Spleen (tissue), 11 donors: ENCODE results near the gene GNAO1. TPM values are rescaled to one million over a fixed set of nuclear protein-coding genes. Genes with fewer than 3 reads are reported as not detected.

Source experiments
- DNase-seq: peaks from one replicate; pipeline ENCODE4 v3.0.0-alpha.2; 2020
- H3K27ac ChIP-seq, 8 donors: fragments of 200-600 bp; sonication (generic) in 7 of 8; 1 replicate in 4 of 8; 2 replicates in 4 of 8; pipeline versions ENCODE4 v1.5.0 to v1.8.0; 2016 to 2021; ENCODE audit warnings: inconsistent platforms in 4 of 8, mild to moderate bottlenecking in 4 of 8, moderate library complexity in 1 of 8
- H3K27me3 ChIP-seq, 7 donors: fragments of 200-600 bp; sonication (generic) in 6 of 7; replicated peaks in 1 of 7; 1 replicate in 4 of 7; 2 replicates in 3 of 7; pipeline versions ENCODE4 v1.5.0 to v1.8.0; 2016 to 2021; ENCODE audit warnings: inconsistent platforms in 3 of 7, mild to moderate bottlenecking in 1 of 7
- H3K36me3 ChIP-seq, 6 donors: fragments of 200-600 bp; sonication (generic) in 5 of 6; 1 replicate in 4 of 6; 2 replicates in 2 of 6; pipeline versions ENCODE4 v1.5.0 to v1.8.0; 2016 to 2021; ENCODE audit warnings: inconsistent platforms in 2 of 6
- H3K4me1 ChIP-seq, 6 donors: fragments of 200-600 bp; sonication (generic) in 5 of 6; 1 replicate in 3 of 6; 2 replicates in 3 of 6; pipeline versions ENCODE4 v1.5.0 to v1.8.0; 2016 to 2021; ENCODE audit warnings: inconsistent platforms in 3 of 6
- H3K4me3 ChIP-seq, 8 donors: fragments of 200-600 bp; sonication (generic) in 7 of 8; 1 replicate in 4 of 8; 2 replicates in 4 of 8; pipeline versions ENCODE4 v1.5.0 to v1.8.0; 2016 to 2021; ENCODE audit warnings: inconsistent platforms in 4 of 8, mild to moderate bottlenecking in 4 of 8, moderate library complexity in 2 of 8
- H3K9me3 ChIP-seq, 8 donors: fragments of 200-600 bp; sonication (generic) in 7 of 8; 1 replicate in 4 of 8; 2 replicates in 4 of 8; pipeline versions ENCODE4 v1.5.0 to v1.8.0; 2016 to 2021; ENCODE audit warnings: inconsistent platforms in 4 of 8
- POLR2A ChIP-seq, 3 donors: fragments of 450-650 bp; IDR thresholded peaks; one replicate each; pipeline ENCODE4 v1.5.1; 2017; ENCODE audit warnings: antibody characterized with exemption in 3 of 3, mild to moderate bottlenecking in 1 of 3
- POLR2AphosphoS5 ChIP-seq, 3 donors: sonication (generic); formaldehyde crosslinking; IDR thresholded peaks; one replicate each; pipeline ENCODE4 v1.5.1; 2017; ENCODE audit warnings: antibody characterized with exemption in 3 of 3
- WGBS, 5 donors: extraction: QIAGEN DNeasy Blood & Tissue Kit in 3 of 5; methylation state at CpG; one replicate each; pipeline versions ENCODE4 v1.1.5 to v1.1.7; 2013 to 2018; 5-methylcytosine and 5-hydroxymethylcytosine counted together
- intact Hi-C: fragments of 100-400 bp; cut with DNase I; formaldehyde crosslinking; loops from one replicate; pipeline ENCODE4 v1.15.0; 2023; ENCODE audit warnings: low total_unique reads
- polyA plus RNA-seq, 3 donors: library from polyadenylated mRNA; stranded (reverse); fragments of 200-250 nt; gene quantifications; one replicate each; pipeline ENCODE4 v1.2.1, GENCODE V29; 2013
- total RNA-seq, 7 donors: library from RNA; depleted of rRNA in 3 of 7; stranded (reverse); fragments of >200 nt in 3 of 7; fragmentation: NEBNext Ultra II Directional in 4 of 7; extraction: Animal tissue kit (Norgen Biotek cat#: 25700) in 4 of 7; gene quantifications; one replicate each; pipeline versions ENCODE4 v1.1.0 to v1.2.1, GENCODE V29; 2016 to 2021
- TF ChIP-seq, protein P1 (sequence below), 11 experiments: fragments of 200-600 bp in 7 of 11; fragments of 450-650 bp in 4 of 11; sonication (generic) in 4 of 11; IDR thresholded peaks in 8 of 11; conservative IDR thresholded peaks in 3 of 11; 1 replicate in 7 of 11; 2 replicates in 4 of 11; pipeline versions ENCODE4 v1.4.0 to v1.8.0; 2016 to 2021; ENCODE audit warnings: antibody characterized with exemption in 11 of 11, inconsistent platforms in 4 of 11, mild to moderate bottlenecking in 1 of 11
- donor health status: healthy with polysubstance abuse.
- donor health status: DM: no; HTN: no; CAD: no; lungs with moderate emphysema.
- donor health status: DM: no; HTN: no; CAD: no.
- donor health status: Bipolar disorder and iron deficiency.
- donor health status: healthy.
- donor health status: DM: no; HTN: no; CAD: no.
- donor health status: DM: yes; HTN: yes; CAD: no.

Gene GNAO1
- total and polyA plus RNA-seq, 10 donors, result 0.32 to 7.9 (median 4.7) TPM

DNA sequence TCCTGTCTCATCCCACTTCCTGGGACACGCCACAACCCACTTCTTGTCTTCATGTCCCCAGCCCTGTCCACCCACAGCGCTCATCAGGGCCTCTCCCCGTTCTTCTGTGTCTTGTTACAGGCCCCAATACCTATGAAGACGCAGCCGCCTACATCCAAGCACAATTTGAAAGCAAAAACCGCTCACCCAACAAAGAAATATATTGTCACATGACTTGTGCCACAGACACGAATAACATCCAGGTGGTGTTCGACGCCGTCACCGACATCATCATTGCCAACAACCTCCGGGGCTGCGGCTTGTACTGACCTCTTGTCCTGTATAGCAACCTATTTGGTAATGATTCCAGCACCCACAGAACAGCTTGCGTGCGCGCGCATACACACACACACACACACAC lies 163.5 kb downstream of the GNAO1 start:
- Histone ChIP-seq H3K27ac (no peak overlapping the region), H3K4me1 (peaks cover 0 to 30% (median 15%) of the 10 kb centered on the region in 6 donors), H3K9me3 (no peaks in the 10 kb centered on the region), H3K27me3 (no peaks in the 10 kb centered on the region), H3K36me3 (no peaks in the 10 kb centered on the region), H3K4me3 (no peak overlapping the region)
- peak; percentile 62 for DNase-seq
- intact Hi-C loops, result loop anchor here (10.0 kb wide), 1 partner anchor 890 kb away; no protein-coding TSS in a partner anchor
- 85 to 95% (median 90%) methylated on average over 17 of the region's 17 CpGs for WGBS, 5 donors
- TF ChIP-seq POLR2A (IDR thresholded peaks at IDR 0.05) (no peak), POLR2AphosphoS5 (IDR thresholded peaks at IDR 0.05) (no peak)
- TF ChIP-seq, protein P1, sequence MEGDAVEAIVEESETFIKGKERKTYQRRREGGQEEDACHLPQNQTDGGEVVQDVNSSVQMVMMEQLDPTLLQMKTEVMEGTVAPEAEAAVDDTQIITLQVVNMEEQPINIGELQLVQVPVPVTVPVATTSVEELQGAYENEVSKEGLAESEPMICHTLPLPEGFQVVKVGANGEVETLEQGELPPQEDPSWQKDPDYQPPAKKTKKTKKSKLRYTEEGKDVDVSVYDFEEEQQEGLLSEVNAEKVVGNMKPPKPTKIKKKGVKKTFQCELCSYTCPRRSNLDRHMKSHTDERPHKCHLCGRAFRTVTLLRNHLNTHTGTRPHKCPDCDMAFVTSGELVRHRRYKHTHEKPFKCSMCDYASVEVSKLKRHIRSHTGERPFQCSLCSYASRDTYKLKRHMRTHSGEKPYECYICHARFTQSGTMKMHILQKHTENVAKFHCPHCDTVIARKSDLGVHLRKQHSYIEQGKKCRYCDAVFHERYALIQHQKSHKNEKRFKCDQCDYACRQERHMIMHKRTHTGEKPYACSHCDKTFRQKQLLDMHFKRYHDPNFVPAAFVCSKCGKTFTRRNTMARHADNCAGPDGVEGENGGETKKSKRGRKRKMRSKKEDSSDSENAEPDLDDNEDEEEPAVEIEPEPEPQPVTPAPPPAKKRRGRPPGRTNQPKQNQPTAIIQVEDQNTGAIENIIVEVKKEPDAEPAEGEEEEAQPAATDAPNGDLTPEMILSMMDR (IDR thresholded peaks at IDR 0.05 in 8 of 11, conservative IDR thresholded peaks at IDR 0.05 in 3 of 11), result no peak

DNA sequence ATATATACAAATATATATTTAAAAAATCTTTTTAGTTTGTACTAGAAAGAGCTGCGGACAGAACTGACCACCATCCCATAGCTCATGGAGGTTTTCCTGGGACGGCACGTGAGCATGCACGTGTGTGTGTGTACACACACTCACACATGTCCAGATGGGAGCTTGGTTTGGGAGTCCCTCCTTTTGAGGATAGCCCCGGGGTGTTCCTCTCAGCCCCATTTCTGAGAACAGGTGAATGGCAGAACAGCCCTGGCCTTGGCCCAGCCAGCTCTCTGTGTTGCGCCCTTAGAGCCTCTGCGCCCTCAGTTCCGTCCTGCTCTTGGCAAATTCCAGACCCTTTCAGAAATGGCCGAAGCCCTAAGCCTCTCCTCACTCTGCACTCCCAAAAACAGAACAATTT lies 163.9 kb downstream of the GNAO1 start:
- no peak for TF ChIP-seq POLR2AphosphoS5 (IDR thresholded peaks at IDR 0.05)
- TF ChIP-seq POLR2A (IDR thresholded peaks at IDR 0.05), result no peak
- H3K27ac ChIP-seq, result no peak overlapping the region
- peaks cover 0 to 30% (median 15%) of the 10 kb centered on the region in 6 donors for H3K4me1 ChIP-seq
- no peak for DNase-seq
- 93 to 98% (median 95%) methylated on average over 9 of the region's 9 CpGs for WGBS, 5 donors
- intact Hi-C loops, result loop anchor here (10.0 kb wide), 1 partner anchor 890 kb away; no protein-coding TSS in a partner anchor
- H3K9me3 ChIP-seq, result no peaks in the 10 kb centered on the region
- H3K36me3 ChIP-seq, result peaks cover 0 to 5% (median under 1%) of the 10 kb centered on the region in 6 donors
- no peaks in the 10 kb centered on the region for H3K27me3 ChIP-seq
- no peak overlapping the region for H3K4me3 ChIP-seq

DNA sequence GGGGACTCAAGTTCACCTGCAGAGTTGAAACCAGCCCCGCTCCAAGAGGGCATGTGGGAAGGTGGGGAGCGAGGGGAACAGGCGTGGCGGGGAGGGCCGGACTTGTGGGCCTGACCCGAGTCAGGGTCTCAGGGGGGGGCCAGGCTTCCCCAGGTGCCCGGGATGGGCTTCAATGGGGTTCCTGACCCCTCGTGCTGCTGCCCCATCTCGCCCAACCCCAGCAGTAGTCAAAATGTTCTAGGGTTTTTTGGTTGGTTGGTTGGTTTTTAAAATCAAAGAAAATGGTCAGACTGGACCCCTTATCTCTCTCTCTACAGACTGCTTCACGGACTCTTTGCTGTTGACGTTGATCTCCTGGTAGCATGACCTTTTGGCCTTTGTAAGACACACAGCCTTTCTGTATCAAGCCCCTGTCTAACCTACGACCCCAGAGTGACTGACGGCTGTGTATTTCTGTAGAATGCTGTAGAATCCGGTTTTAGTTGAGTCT lies 164.5 kb downstream of the GNAO1 start:
- Histone ChIP-seq H3K36me3 (peaks cover 0 to 11% (median 6%) of the 10 kb centered on the region in 6 donors), H3K9me3 (no peaks in the 10 kb centered on the region), H3K27ac (peak overlapping the region in 2 of 8 donors; percentile 62 to 70), H3K4me1 (peaks cover 0 to 30% (median 15%) of the 10 kb centered on the region in 6 donors), H3K27me3 (no peaks in the 10 kb centered on the region), H3K4me3 (peak overlapping the region in 3 of 8 donors; percentile 29 to 58 (median 47))
- peak; percentile 73 for DNase-seq
- WGBS, 5 donors, result 69 to 79% (median 78%) methylated on average over 14 of the region's 14 CpGs
- intact Hi-C loops, result loop anchor here (10.0 kb wide), 1 partner anchor 891 kb away; no protein-coding TSS in a partner anchor
- TF ChIP-seq POLR2A (IDR thresholded peaks at IDR 0.05), result no peak
- TF ChIP-seq, protein P1 (IDR thresholded peaks at IDR 0.05 in 8 of 11, conservative IDR thresholded peaks at IDR 0.05 in 3 of 11), result no peak
- no peak for TF ChIP-seq POLR2AphosphoS5 (IDR thresholded peaks at IDR 0.05)

DNA sequence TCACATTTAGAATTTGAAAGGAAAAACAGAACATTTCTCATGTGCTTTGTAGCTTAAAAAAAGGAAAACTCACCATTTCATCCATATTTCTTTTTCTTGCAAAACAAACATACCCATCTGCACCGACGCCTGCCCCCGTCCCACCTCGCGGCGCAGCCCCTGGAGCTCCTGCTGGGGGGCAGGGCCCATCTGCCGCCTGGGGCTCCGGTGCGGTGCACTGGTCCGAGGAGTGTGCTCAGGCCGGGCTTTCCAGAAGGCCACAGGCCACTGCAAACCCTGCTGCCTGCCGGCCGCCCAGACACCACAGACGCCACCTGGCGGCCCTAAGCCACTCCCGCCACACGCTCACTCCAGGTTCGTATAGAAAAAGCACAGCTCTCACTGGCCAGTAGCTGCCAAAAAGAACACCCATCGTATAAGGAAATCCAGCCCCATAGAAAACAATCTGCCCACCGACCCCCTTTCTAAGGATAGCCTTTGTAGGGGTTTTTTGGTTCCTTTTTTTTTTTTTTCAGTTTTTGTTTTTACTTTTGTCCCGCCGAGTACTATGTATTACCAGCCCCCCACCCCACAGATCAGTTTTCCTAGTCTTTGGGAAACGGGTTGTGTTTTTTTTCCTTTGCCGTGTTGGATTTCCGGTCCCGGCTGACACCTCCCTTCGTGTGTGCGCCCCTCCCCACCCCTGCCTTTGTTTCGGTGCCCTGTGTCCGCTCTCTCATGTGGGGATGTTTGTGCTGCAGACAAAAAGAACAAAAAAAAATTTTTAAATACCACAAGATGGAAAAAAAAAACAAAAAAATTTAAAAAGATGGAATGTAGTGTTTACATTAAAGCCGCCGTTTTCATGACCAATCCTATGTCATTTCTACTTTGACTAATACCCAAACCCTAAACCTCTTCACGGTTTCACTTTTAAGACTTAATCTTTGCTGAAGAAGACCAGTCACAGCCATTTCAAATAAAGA lies 165.3 kb downstream of the GNAO1 start:
- intact Hi-C loops, result loop anchor here (10.0 kb wide), 1 partner anchor 892 kb away; no protein-coding TSS in a partner anchor
- Histone ChIP-seq H3K27me3 (no peaks in the 10 kb centered on the region), H3K4me3 (peak overlapping the region; percentile 6 to 58 (median 34)), H3K4me1 (peaks cover 0 to 30% (median 15%) of the 10 kb centered on the region in 6 donors), H3K9me3 (no peaks in the 10 kb centered on the region), H3K36me3 (peaks cover 0 to 18% (median 8%) of the 10 kb centered on the region in 6 donors), H3K27ac (peak overlapping the region in 6 of 8 donors; percentile 39 to 70 (median 54))
- no peak for TF ChIP-seq POLR2A (IDR thresholded peaks at IDR 0.05)
- TF ChIP-seq, protein P1 (IDR thresholded peaks at IDR 0.05 in 8 of 11, conservative IDR thresholded peaks at IDR 0.05 in 3 of 11), result peak; percentile 59 to 89 (median 82)
- peak; percentile 55 to 74 (median 71) for TF ChIP-seq POLR2AphosphoS5 (IDR thresholded peaks at IDR 0.05)
- WGBS, 5 donors, result 1 to 2% (median 2%) methylated on average over 33 of the region's 33 CpGs
- peak; percentile 94 for DNase-seq
